ENCODE results near the gene TIMP3.

Gene TIMP3

DNA sequence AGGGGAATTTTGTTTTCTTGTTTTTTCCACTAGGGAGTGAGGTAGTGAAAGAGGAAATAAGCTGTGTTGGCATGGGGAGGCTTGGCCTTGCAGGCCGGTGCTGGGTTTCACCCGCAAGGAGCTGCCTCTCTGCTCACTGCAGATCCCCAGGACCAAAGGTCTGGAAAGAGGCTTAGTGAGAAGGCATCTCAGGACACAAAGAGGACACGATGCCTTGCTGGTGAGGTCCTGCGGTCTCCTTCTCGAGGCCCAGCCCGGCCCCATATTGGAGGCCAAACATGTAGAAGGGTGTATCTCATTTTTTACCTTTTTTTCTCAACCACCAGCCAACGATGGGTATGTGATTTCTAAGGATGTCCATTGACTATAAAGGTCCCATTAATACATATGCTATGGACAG is 17.6 kb downstream of the TIMP3 start:
- no peak for DNase-seq (ENCODE audit: low read depth, low spot score)
- H3K9ac ChIP-seq (ENCODE audit: insufficient read length, low read depth) = no peak overlapping the region
- peaks cover 12% of the 10 kb centered on the region for H3K4me1 ChIP-seq (ENCODE audit: insufficient read depth, insufficient read length)
- TF ChIP-seq YY1 (IDR thresholded peaks at IDR 0.05; ENCODE audit: insufficient read depth, insufficient read length) (no peak), SUZ12 (IDR thresholded peaks at IDR 0.05; ENCODE audit: extremely low read depth, insufficient read depth, insufficient read length) (no peak)
- H3K9me3 ChIP-seq (ENCODE audit: insufficient read depth, low read length) = no peaks in the 10 kb centered on the region
- no peak overlapping the region for H3K4me3 ChIP-seq (ENCODE audit: insufficient read length, low read depth)
- peaks cover 16% of the 10 kb centered on the region for H3K36me3 ChIP-seq (ENCODE audit: insufficient read depth, insufficient read length, low read length)
- no peaks in the 10 kb centered on the region for H3K27me3 ChIP-seq (ENCODE audit: insufficient read depth, insufficient read length)

DNA sequence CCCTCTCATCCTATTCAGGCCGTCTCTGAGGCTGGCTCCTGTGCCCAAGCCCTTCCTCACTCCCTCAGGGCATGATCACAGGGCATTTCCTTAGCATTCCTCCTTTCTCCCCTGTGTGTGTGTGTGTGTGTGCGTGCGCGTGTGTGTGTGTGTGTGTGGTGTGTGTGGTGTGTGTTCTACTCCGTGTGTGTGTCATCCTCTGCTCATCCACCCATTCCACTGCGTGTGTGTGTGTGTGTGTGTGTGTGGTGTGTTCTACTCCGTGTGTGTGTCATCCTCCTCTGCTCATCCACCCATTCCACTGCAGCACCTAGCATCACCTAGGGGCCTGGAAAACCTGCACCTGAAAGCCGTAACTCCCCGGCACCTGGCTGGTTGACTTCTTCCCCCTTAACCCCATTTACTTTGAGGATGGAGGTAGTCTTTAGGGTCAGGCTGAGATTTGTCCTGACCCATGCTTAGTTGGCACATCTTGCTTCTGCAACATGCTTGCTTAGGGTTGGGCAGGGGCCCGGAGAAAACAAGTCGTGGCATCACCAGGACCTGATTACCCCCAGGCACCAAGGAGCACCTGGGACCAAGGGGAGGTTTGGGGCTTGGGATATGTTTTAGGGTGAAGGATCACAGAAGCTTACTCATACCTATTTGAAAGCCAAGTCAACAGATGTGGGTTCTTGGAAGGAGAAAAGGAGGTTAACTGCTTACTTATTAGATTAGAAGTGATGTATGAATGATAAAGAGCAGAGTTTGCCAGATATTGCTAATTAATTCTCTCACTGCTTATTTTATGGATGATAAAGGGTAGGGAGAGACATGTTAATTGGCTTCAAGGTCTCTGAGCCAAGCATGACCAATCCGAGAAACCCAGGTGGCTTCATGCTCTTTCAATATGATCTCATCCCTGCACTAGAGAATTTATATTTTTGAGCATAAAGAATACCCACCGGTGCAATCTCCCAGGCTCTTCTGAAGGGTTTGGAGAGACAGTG is 18.9 kb downstream of the TIMP3 start:
- no peak for TF ChIP-seq YY1 (IDR thresholded peaks at IDR 0.05; ENCODE audit: insufficient read depth, insufficient read length)
- no peak for TF ChIP-seq ZNF274 (IDR thresholded peaks at IDR 0.05; ENCODE audit: low read depth, low read length)
- Histone ChIP-seq H3K9me3 (ENCODE audit: insufficient read depth, low read length) (no peaks in the 10 kb centered on the region), H3K4me1 (ENCODE audit: insufficient read depth, insufficient read length) (peaks cover 12% of the 10 kb centered on the region), H3K27me3 (ENCODE audit: insufficient read depth, insufficient read length) (no peaks in the 10 kb centered on the region), H3K36me3 (ENCODE audit: insufficient read depth, insufficient read length, low read length) (peaks cover 16% of the 10 kb centered on the region), H3K9ac (ENCODE audit: insufficient read length, low read depth) (no peak overlapping the region), H3K4me3 (ENCODE audit: insufficient read length, low read depth) (no peak overlapping the region)
- no peak for DNase-seq (ENCODE audit: low read depth, low spot score)

DNA sequence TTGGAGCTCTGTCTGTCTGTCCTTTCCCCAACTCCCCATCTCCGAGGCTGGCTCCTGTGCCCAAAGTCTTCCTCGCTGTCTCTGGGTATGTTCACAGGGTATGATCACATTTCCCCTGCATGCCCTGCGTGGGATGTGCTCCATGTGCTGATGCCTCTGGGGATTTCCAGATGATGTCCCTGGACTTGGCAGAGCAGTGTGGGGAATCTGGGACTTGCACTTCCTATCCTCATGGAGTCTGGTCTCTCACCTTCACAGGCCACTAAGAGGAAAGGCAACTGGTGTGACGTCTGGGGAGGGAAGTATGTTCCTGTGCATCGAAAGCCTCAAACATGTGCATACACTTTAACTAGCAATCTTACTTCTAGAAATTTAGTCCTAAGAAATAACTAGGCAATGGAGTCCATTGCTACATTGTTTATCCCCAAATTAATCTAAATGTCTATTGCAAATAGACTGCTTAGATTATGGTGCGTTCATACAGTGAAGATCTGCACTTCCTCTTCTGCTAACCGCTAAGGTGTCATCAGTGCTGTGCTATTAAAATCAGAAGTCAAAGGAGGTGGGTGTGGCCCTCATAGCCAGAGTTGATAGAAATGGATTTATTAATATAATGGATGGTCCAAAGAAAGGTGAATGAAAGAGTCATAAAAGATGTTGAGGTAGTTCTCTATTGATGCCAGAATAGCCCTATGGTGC is 20.8 kb downstream of the TIMP3 start:
- no peak overlapping the region for H3K9ac ChIP-seq (ENCODE audit: insufficient read length, low read depth)
- no peak overlapping the region for H3K4me3 ChIP-seq (ENCODE audit: insufficient read length, low read depth)
- TF ChIP-seq ZNF274 (IDR thresholded peaks at IDR 0.05; ENCODE audit: low read depth, low read length) = no peak
- no peak for TF ChIP-seq YY1 (IDR thresholded peaks at IDR 0.05; ENCODE audit: insufficient read depth, insufficient read length)
- no peak for TF ChIP-seq SUZ12 (IDR thresholded peaks at IDR 0.05; ENCODE audit: extremely low read depth, insufficient read depth, insufficient read length)
- DNase-seq (ENCODE audit: low read depth, low spot score) = no peak
- H3K36me3 ChIP-seq (ENCODE audit: insufficient read depth, insufficient read length, low read length) = peaks cover 13% of the 10 kb centered on the region
- peaks cover 12% of the 10 kb centered on the region for H3K4me1 ChIP-seq (ENCODE audit: insufficient read depth, insufficient read length)
- H3K9me3 ChIP-seq (ENCODE audit: insufficient read depth, low read length) = no peaks in the 10 kb centered on the region
- no peaks in the 10 kb centered on the region for H3K27me3 ChIP-seq (ENCODE audit: insufficient read depth, insufficient read length)

DNA sequence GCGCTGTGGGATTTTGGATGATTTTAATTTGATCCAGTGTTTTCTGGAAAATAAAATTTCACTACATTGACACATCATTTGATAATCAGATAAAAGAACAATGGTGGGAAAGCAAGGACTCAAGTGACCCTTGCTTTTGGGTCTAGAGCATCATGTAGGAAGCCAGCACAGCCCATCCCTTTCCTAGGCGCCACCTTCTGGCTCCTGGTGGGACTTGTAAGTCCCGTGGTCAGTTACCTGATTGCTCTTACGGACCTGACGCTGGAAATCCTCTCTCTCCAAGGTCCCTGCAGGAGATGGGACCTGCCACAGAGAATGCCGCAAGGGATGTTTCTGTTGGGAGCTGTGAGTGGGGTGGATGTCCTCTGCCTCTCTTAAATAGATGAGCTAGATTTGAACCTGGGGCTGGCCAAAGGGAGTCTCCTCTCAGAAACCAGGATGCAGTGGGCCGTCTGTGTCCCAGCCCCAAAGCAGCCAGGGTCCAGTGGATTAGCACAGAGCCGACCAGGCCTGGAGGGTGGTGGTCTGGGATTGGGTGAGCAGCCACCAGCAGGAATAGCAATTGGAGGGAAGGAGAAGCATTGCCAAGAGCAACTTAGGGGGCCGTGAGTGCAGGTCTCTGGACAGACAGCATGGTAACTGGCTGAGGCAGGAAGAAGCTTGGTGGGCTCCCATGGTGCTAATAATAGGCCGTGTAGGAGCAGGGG is 21.7 kb downstream of the TIMP3 start:
- Histone ChIP-seq H3K9ac (ENCODE audit: insufficient read length, low read depth) (no peak overlapping the region), H3K4me1 (ENCODE audit: insufficient read depth, insufficient read length) (peaks cover 12% of the 10 kb centered on the region), H3K9me3 (ENCODE audit: insufficient read depth, low read length) (no peaks in the 10 kb centered on the region), H3K27me3 (ENCODE audit: insufficient read depth, insufficient read length) (no peaks in the 10 kb centered on the region), H3K4me3 (ENCODE audit: insufficient read length, low read depth) (no peak overlapping the region), H3K36me3 (ENCODE audit: insufficient read depth, insufficient read length, low read length) (peaks cover 13% of the 10 kb centered on the region)
- DNase-seq (ENCODE audit: low read depth, low spot score) = no peak
- TF ChIP-seq YY1 (IDR thresholded peaks at IDR 0.05; ENCODE audit: insufficient read depth, insufficient read length) (no peak), ZNF274 (IDR thresholded peaks at IDR 0.05; ENCODE audit: low read depth, low read length) (no peak), SUZ12 (IDR thresholded peaks at IDR 0.05; ENCODE audit: extremely low read depth, insufficient read depth, insufficient read length) (no peak)

DNA sequence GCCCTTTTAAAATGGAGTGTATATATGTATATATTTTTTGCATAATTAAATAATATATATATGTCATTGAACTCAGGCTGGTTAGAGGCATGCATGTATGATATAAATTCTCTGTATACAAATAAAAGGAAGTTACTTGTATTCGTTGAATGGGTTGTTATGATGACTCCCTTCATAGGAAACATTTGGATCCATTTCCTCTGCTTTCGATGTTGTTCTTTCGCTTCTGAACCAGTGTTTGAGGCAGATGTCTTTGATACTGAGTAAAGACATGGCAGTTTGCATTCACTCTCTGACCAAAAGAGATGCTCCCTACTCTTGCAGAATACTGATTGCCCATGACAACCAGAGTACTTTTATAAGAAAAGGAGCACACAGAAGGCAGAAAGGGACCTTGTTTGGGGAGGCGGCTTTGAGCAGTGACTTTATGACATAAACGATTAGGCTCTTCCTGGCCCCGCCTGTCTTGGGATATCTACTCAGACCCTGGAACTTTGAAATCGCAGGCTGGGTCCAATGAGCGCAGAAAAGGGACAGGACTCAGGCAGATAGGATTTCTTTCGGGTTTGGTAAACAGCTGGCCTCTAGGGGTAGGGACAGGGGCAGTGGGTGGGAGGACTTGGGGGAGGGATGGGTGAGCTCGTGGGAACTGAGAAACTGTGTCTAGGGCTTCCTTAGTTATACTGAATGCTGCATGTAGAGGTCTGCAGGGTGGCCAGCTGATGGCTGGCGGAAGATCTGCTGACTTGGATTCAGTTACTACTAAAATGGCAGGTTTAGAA is 23.2 kb downstream of the TIMP3 start:
- peaks cover 7% of the 10 kb centered on the region for H3K4me1 ChIP-seq (ENCODE audit: insufficient read depth, insufficient read length)
- H3K4me3 ChIP-seq (ENCODE audit: insufficient read length, low read depth) = no peak overlapping the region
- no peak for DNase-seq (ENCODE audit: low read depth, low spot score)
- no peaks in the 10 kb centered on the region for H3K9me3 ChIP-seq (ENCODE audit: insufficient read depth, low read length)
- no peaks in the 10 kb centered on the region for H3K27me3 ChIP-seq (ENCODE audit: insufficient read depth, insufficient read length)
- H3K36me3 ChIP-seq (ENCODE audit: insufficient read depth, insufficient read length, low read length) = peaks cover 19% of the 10 kb centered on the region
- TF ChIP-seq YY1 (IDR thresholded peaks at IDR 0.05; ENCODE audit: insufficient read depth, insufficient read length) (no peak), SUZ12 (IDR thresholded peaks at IDR 0.05; ENCODE audit: extremely low read depth, insufficient read depth, insufficient read length) (no peak), ZNF274 (IDR thresholded peaks at IDR 0.05; ENCODE audit: low read depth, low read length) (no peak)
- no peak overlapping the region for H3K9ac ChIP-seq (ENCODE audit: insufficient read length, low read depth)

DNA sequence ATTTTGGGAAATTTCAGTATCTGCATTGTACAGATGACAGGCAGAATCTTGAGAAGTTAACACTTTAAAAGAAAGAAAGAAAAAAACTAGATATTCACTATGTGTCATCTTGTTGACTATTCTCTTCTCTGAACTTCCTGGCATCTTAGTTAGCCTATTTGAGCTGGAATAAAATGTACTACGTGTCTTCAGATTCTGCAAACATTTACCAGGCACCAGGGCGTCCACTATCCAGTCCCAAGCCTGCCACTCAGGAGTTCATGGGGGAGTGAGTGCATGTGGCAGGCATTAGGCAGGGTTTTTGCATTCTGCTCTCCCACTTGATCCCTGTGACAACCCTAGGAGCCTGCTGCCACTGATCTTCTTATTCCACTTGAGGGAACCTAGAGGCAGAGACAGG is 25.0 kb downstream of the TIMP3 start:
- TF ChIP-seq ZNF274 (IDR thresholded peaks at IDR 0.05; ENCODE audit: low read depth, low read length) (no peak), YY1 (IDR thresholded peaks at IDR 0.05; ENCODE audit: insufficient read depth, insufficient read length) (no peak), SUZ12 (IDR thresholded peaks at IDR 0.05; ENCODE audit: extremely low read depth, insufficient read depth, insufficient read length) (no peak)
- Histone ChIP-seq H3K36me3 (ENCODE audit: insufficient read depth, insufficient read length, low read length) (peaks cover 10% of the 10 kb centered on the region), H3K9me3 (ENCODE audit: insufficient read depth, low read length) (no peaks in the 10 kb centered on the region), H3K4me1 (ENCODE audit: insufficient read depth, insufficient read length) (peaks cover 3% of the 10 kb centered on the region), H3K4me3 (ENCODE audit: insufficient read length, low read depth) (no peak overlapping the region), H3K27me3 (ENCODE audit: insufficient read depth, insufficient read length) (no peaks in the 10 kb centered on the region), H3K9ac (ENCODE audit: insufficient read length, low read depth) (no peak overlapping the region)
- no peak for DNase-seq (ENCODE audit: low read depth, low spot score)
